Breast epithelium (tissue), 3 donors: Measurements from ENCODE around the gene MAP4K2.

Experiments
- CTCF ChIP-seq, 3 donors: fragments of 450-650 bp; IDR thresholded peaks; one replicate each; pipeline ENCODE4 v1.5.1; 2016 to 2017; ENCODE audit warnings: antibody characterized with exemption in 3 of 3, mild to moderate bottlenecking in 3 of 3, moderate library complexity in 3 of 3
- POLR2A ChIP-seq: fragments of 450-650 bp; IDR thresholded peaks from one replicate; pipeline ENCODE4 v1.6.1; 2016; ENCODE audit warnings: antibody characterized with exemption, mild to moderate bottlenecking, moderate library complexity
- POLR2AphosphoS5 ChIP-seq, 3 donors: sonication (generic); formaldehyde crosslinking; IDR thresholded peaks; one replicate each; pipeline ENCODE4 v1.6.1; 2017; ENCODE audit warnings: antibody characterized with exemption in 3 of 3

- TF ChIP-seq CTCF (IDR thresholded peaks at IDR 0.05) (no peak), POLR2A (no peak), POLR2AphosphoS5 (IDR thresholded peaks at IDR 0.05) (peak in 1 of 3 donors; percentile 15)
Observed at GRCh38 chr11:64762674-64763525, 40.1 kb downstream of the MAP4K2 start.
